ENCODE results near the gene DCANP1. TPM values are rescaled to one million over a fixed set of nuclear protein-coding genes. Genes with fewer than 3 reads are reported as not detected.

DCANP1 gene
- total and polyA plus RNA-seq, 2 of the 13 experiments (the other 11 are each of a cell fraction or from before 2014, with no cell fraction given): not detected

DNA sequence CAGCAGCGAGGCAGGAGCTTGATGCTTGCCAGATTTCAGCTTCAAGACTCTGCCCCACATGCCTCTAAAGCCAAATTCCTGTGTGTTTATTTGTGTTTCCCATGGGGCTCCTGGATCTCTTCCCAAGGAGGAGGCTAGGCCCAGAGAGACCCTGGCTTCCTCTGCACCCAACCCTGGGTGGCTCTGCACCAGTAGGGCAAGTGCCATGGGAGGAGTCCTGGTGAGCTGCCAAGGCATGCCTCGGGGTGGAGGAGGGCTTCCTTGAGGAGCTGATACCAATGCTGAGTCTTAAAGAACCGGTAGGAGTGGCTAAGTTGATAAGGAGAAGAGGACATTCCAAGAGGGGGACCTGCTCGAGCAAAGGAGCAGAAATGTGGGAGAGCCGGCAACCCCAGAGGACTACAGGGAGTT is 11.8 kb upstream of the DCANP1 start:
- BruUV-seq (replicated peaks): no TSS peak
- Histone ChIP-seq H3K4me3 (replicated peaks in 1 of 3; ENCODE audit: insufficient read depth in 1 of 3, low read depth in 2 of 3, low read length in 3 of 3) (no peak overlapping the region), H3K4me2 (ENCODE audit: low read depth, low read length) (no peak overlapping the region), H3K27ac (ENCODE audit: extremely low read length, insufficient read depth, low read length) (no peak overlapping the region), H3K9me3 (ENCODE audit: low read length) (no peaks in the 10 kb centered on the region), H3K36me3 (replicated peaks in 1 of 2; ENCODE audit: control insufficient read depth in 1 of 2, insufficient read depth in 2 of 2, low read length in 2 of 2) (no peaks in the 10 kb centered on the region), H3K79me2 (ENCODE audit: insufficient read depth, low read length) (no peaks in the 10 kb centered on the region), H2AFZ (ENCODE audit: low read length) (no peak overlapping the region), H4K20me1 (ENCODE audit: insufficient read depth, low read length) (no peaks in the 10 kb centered on the region), H3K27me3 (ENCODE audit: control insufficient read depth in 1 of 2, insufficient read depth in 2 of 2, low read length in 2 of 2) (peaks cover 2 to 6% of the 10 kb centered on the region in 2 experiments; a peak in 2 of 5 replicates), H3K4me1 (ENCODE audit: insufficient read depth, low read length) (no peaks in the 10 kb centered on the region), H3K9ac (ENCODE audit: insufficient read depth, low read depth, low read length) (no peak overlapping the region)
- no peak for DNase-seq (ENCODE audit: low spot score)
- TF ChIP-seq ZNF83 (CRISPR knock-in tag; IDR thresholded peaks at IDR 0.05; ENCODE audit: borderline replicate concordance): no peak
- TF ChIP-seq ARNTL (CRISPR knock-in tag; IDR thresholded peaks at IDR 0.05): no peak
- WGBS (ENCODE audit: low lambda C conversion rate): 7% methylated on average over 4 of the region's 5 CpGs
- in situ Hi-C loops (cut with HindIII; ENCODE audit: extremely low pct_ligation_motif_present, low pct_unique_long_range_greater_than_20kb): loop anchor here (5.0 to 25.0 kb wide), 2 partner anchors 278 to 373 kb away; partner anchors contain the start of gene SLC25A48
- no peak for ATAC-seq
- no peak for FAIRE-seq
- POLR2A ChIA-PET: no interaction called here
- intact Hi-C loops (cut with micrococcal nuclease; ENCODE audit: unreplicated experiment): no loop called here
- CTCF ChIA-PET (ENCODE audit: low intra/inter-chr PET ratio, low total read pairs): interaction anchor here (1.5 kb wide), 1 partner anchor 107 kb away, joined by 3 read pairs; no protein-coding TSS in a partner anchor

DNA sequence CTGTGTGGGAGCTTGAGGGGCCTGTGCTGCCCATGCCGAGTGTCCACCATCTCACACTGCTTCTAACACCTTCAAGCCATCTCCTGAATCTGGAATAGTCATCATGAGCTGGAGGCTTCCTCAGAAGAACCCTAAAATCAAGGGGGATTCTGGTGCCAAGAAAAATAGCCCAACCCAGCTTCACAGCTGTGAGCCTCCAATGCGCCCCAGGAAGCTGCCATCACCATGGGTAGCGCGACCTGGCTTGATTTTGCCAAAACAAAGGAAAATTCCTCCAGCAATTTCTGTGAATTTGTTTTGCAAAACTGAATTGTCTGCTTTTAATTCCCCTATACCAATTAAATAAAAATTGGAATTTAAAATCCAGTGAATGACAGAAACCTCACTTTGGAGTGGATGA is 11.2 kb upstream of the DCANP1 start:
- ChIA-PET CTCF (ENCODE audit: low intra/inter-chr PET ratio, low total read pairs) (interaction anchor here (1.2 to 1.5 kb wide), 2 partner anchors 95 to 108 kb away, joined by 3 read pairs; no protein-coding TSS in a partner anchor), POLR2A (no interaction called here)
- no peak for DNase-seq (ENCODE audit: low spot score)
- no peak for FAIRE-seq
- H3K27me3 ChIP-seq (ENCODE audit: control insufficient read depth in 1 of 2, insufficient read depth in 2 of 2, low read length in 2 of 2): peaks cover 2 to 6% of the 10 kb centered on the region in 2 experiments; a peak in 2 of 5 replicates
- H3K9me3 ChIP-seq (ENCODE audit: low read length): no peaks in the 10 kb centered on the region
- H3K27ac ChIP-seq (ENCODE audit: extremely low read length, insufficient read depth, low read length): no peak overlapping the region
- H2AFZ ChIP-seq (ENCODE audit: low read length): no peak overlapping the region
- H3K79me2 ChIP-seq (ENCODE audit: insufficient read depth, low read length): no peaks in the 10 kb centered on the region
- H4K20me1 ChIP-seq (ENCODE audit: insufficient read depth, low read length): no peaks in the 10 kb centered on the region
- no peak overlapping the region for H3K4me3 ChIP-seq (replicated peaks in 1 of 3; ENCODE audit: insufficient read depth in 1 of 3, low read depth in 2 of 3, low read length in 3 of 3)
- H3K4me2 ChIP-seq (ENCODE audit: low read depth, low read length): no peak overlapping the region
- ATAC-seq: no peak
- H3K9ac ChIP-seq (ENCODE audit: insufficient read depth, low read depth, low read length): no peak overlapping the region
- 96% methylated on average over 4 of the region's 4 CpGs for WGBS (ENCODE audit: low lambda C conversion rate)
- H3K4me1 ChIP-seq (ENCODE audit: insufficient read depth, low read length): no peaks in the 10 kb centered on the region
- intact Hi-C loops (cut with micrococcal nuclease; ENCODE audit: unreplicated experiment) (no loop called here), in situ Hi-C loops (cut with HindIII; ENCODE audit: extremely low pct_ligation_motif_present, low pct_unique_long_range_greater_than_20kb) (loop anchor here (5.0 to 25.0 kb wide), 2 partner anchors 279 to 374 kb away; partner anchors contain the start of gene SLC25A48)
- no TSS peak for BruUV-seq (replicated peaks)
- H3K36me3 ChIP-seq (replicated peaks in 1 of 2; ENCODE audit: control insufficient read depth in 1 of 2, insufficient read depth in 2 of 2, low read length in 2 of 2): no peaks in the 10 kb centered on the region
- TF ChIP-seq SCMH1 (CRISPR knock-in tag; IDR thresholded peaks at IDR 0.05; ENCODE audit: borderline replicate concordance) (no peak), ZNF546 (CRISPR knock-in tag; conservative IDR thresholded peaks at IDR 0.05) (no peak), CREB1 (IDR thresholded peaks at IDR 0.05) (no peak), CREB1 (CRISPR knock-in tag; IDR thresholded peaks at IDR 0.05) (no peak), ZMYM4 (CRISPR knock-in tag; IDR thresholded peaks at IDR 0.05) (no peak), ZNF547 (CRISPR knock-in tag; IDR thresholded peaks at IDR 0.05) (no peak), SIN3A (IDR thresholded peaks at IDR 0.05; ENCODE audit: borderline replicate concordance, low read depth, low read length) (no peak), ZNF383 (CRISPR knock-in tag; IDR thresholded peaks at IDR 0.05; ENCODE audit: borderline replicate concordance) (no peak), PITX1 (CRISPR knock-in tag; IDR thresholded peaks at IDR 0.05) (no peak), ZNF75D (CRISPR knock-in tag; IDR thresholded peaks at IDR 0.05; ENCODE audit: borderline replicate concordance) (no peak), ZNF709 (CRISPR knock-in tag; IDR thresholded peaks at IDR 0.05) (no peak)
- TF ChIP-seq, protein P1, sequence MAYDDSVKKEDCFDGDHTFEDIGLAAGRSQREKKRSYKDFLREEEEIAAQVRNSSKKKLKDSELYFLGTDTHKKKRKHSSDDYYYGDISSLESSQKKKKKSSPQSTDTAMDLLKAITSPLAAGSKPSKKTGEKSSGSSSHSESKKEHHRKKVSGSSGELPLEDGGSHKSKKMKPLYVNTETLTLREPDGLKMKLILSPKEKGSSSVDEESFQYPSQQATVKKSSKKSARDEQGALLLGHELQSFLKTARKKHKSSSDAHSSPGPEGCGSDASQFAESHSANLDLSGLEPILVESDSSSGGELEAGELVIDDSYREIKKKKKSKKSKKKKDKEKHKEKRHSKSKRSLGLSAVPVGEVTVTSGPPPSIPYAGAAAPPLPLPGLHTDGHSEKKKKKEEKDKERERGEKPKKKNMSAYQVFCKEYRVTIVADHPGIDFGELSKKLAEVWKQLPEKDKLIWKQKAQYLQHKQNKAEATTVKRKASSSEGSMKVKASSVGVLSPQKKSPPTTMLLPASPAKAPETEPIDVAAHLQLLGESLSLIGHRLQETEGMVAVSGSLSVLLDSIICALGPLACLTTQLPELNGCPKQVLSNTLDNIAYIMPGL (CRISPR knock-in tag; IDR thresholded peaks at IDR 0.05; ENCODE audit: borderline replicate concordance in 1 of 2, low read depth in 1 of 2): no peak
- TF ChIP-seq, protein P2, sequence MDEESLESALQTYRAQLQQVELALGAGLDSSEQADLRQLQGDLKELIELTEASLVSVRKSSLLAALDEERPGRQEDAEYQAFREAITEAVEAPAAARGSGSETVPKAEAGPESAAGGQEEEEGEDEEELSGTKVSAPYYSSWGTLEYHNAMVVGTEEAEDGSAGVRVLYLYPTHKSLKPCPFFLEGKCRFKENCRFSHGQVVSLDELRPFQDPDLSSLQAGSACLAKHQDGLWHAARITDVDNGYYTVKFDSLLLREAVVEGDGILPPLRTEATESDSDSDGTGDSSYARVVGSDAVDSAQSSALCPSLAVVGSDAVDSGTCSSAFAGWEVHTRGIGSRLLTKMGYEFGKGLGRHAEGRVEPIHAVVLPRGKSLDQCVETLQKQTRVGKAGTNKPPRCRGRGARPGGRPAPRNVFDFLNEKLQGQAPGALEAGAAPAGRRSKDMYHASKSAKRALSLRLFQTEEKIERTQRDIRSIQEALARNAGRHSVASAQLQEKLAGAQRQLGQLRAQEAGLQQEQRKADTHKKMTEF (CRISPR knock-in tag; IDR thresholded peaks at IDR 0.05): no peak

Measured in HepG2 (cell line).